Keratinocyte (primary cell): ENCODE measurements around the gene THAP9.
"Not testable (repeated sequence)": the region's sequence is repeated elsewhere in the genome, so short reads cannot be mapped to it uniquely, and the experiment has no call there.

ENCODE experiments used
- CTCF ChIP-seq, 3 experiments: IDR thresholded peaks in 1 of 3; conservative IDR thresholded peaks in 1 of 3; optimal IDR thresholded peaks in 1 of 3; 2 replicates in 2 of 3; 3 replicates in 1 of 3; pipeline versions ENCODE3 to v1.5.1; 2011; ENCODE audit warnings: low read length in 3 of 3, mild to moderate bottlenecking in 3 of 3, moderate library complexity in 2 of 3, control low read depth in 1 of 3, inconsistent platforms in 1 of 3; ENCODE audit not compliant: insufficient read depth in 2 of 3; ENCODE audit errors: extremely low read depth in 1 of 3
- EZH2 ChIP-seq: IDR thresholded peaks from one replicate; pipeline ENCODE4 v1.6.1; 2012; ENCODE audit warnings: inconsistent platforms, mild to moderate bottlenecking, low read length, moderate library complexity

GRCh38 chr4:82860487-82860886 lies 40.0 kb upstream of the THAP9 start:
- not testable (repeated sequence) for TF ChIP-seq CTCF (optimal IDR thresholded peaks at IDR 0.05 in 1 of 3, IDR thresholded peaks at IDR 0.05 in 1 of 3, conservative IDR thresholded peaks at IDR 0.05 in 1 of 3; ENCODE audit: extremely low read depth in 1 of 3, insufficient read depth in 2 of 3, low read length in 3 of 3); EZH2
